Dedifferentiated amniotic fluid mesenchymal stem cell (primary cell): ENCODE results near the gene CRISPLD2.
"Not testable (repeated sequence)": the region's sequence is repeated elsewhere in the genome, so short reads cannot be mapped to it uniquely, and the experiment has no call there.

Source experiments
- DNase-seq: peaks from one replicate; pipeline ENCODE4 v3.0.0-alpha.2; 2016; ENCODE audit errors: extremely low spot score

CRISPLD2 gene

GRCh38 chr16:84859681-84860080 is 39.9 kb downstream of the CRISPLD2 start:
- DNase-seq = no peak

GRCh38 chr16:84860383-84860782 is 40.6 kb downstream of the CRISPLD2 start:
- no peak for DNase-seq

- no peak for DNase-seq
Measured at GRCh38 chr16:84861671-84862070, 41.9 kb downstream of the CRISPLD2 start.

GRCh38 chr16:84862804-84863480 is 43.2 kb downstream of the CRISPLD2 start:
- no peak for DNase-seq

GRCh38 chr16:84863481-84863814 is 43.7 kb downstream of the CRISPLD2 start:
- DNase-seq = no peak

GRCh38 chr16:84864326-84864955 is 44.7 kb downstream of the CRISPLD2 start:
- DNase-seq = no peak

GRCh38 chr16:84867696-84868095 is 47.9 kb downstream of the CRISPLD2 start:
- DNase-seq = no peak

GRCh38 chr16:84868328-84868727 is 48.5 kb downstream of the CRISPLD2 start:
- DNase-seq = no peak

- no peak for DNase-seq
Measured at GRCh38 chr16:84868829-84869472, 49.2 kb downstream of the CRISPLD2 start.

GRCh38 chr16:84869473-84869845 is 49.7 kb downstream of the CRISPLD2 start:
- no peak for DNase-seq

GRCh38 chr16:84872971-84873370 is 53.2 kb downstream of the CRISPLD2 start:
- not testable (repeated sequence) for DNase-seq

- DNase-seq = no peak
Measured at GRCh38 chr16:84874004-84874435, 54.2 kb downstream of the CRISPLD2 start.

GRCh38 chr16:84874553-84874952 is 54.8 kb downstream of the CRISPLD2 start:
- DNase-seq = peak; percentile 58

- DNase-seq = no peak
Measured at GRCh38 chr16:84874983-84875382, 55.2 kb downstream of the CRISPLD2 start.

- DNase-seq = no peak
Measured at GRCh38 chr16:84875846-84876245, 56.1 kb downstream of the CRISPLD2 start.

- DNase-seq = no peak
Measured at GRCh38 chr16:84876873-84877606, 57.3 kb downstream of the CRISPLD2 start.

- no peak for DNase-seq
Measured at GRCh38 chr16:84878770-84879169, 59.0 kb downstream of the CRISPLD2 start.

- no peak for DNase-seq
Measured at GRCh38 chr16:84879569-84880487, 60.0 kb downstream of the CRISPLD2 start.

- DNase-seq = peak; percentile 78
Measured at GRCh38 chr16:84881702-84882521, 62.1 kb downstream of the CRISPLD2 start.

- DNase-seq = no peak
Measured at GRCh38 chr16:84883301-84883700, 63.5 kb downstream of the CRISPLD2 start.

GRCh38 chr16:84884246-84884595 is 64.4 kb downstream of the CRISPLD2 start:
- no peak for DNase-seq
